ENCODE data around the gene CAPN15.
"Not testable (repeated sequence)": the region's sequence is repeated elsewhere in the genome, so short reads cannot be mapped to it uniquely, and the experiment has no call there.

CAPN15 gene

GRCh38 chr16:507527-507926, 20.0 kb upstream of the CAPN15 start:
- not testable (repeated sequence) for DNase-seq

GRCh38 chr16:507996-508395, 19.5 kb upstream of the CAPN15 start:
- DNase-seq = no peak

- no peak for DNase-seq
These were observed 18.4 kb upstream of the CAPN15 start for GRCh38 chr16:508884-509736.

- DNase-seq = no peak
These were observed 17.3 kb upstream of the CAPN15 start for GRCh38 chr16:510066-510825.

GRCh38 chr16:512802-513201, 14.7 kb upstream of the CAPN15 start:
- no peak for DNase-seq

- no peak for DNase-seq
These were observed 13.6 kb upstream of the CAPN15 start for GRCh38 chr16:513950-514349.

GRCh38 chr16:515175-515938, 12.2 kb upstream of the CAPN15 start:
- DNase-seq = no peak

GRCh38 chr16:515939-516226, 11.6 kb upstream of the CAPN15 start:
- no peak for DNase-seq

- no peak for DNase-seq
These were observed 11.2 kb upstream of the CAPN15 start for GRCh38 chr16:516301-516700.

- DNase-seq = no peak
These were observed 8.7 kb upstream of the CAPN15 start for GRCh38 chr16:518858-519257.

- DNase-seq = no peak
These were observed 8.1 kb upstream of the CAPN15 start for GRCh38 chr16:519425-519824.

- DNase-seq = no peak
These were observed 7.4 kb upstream of the CAPN15 start for GRCh38 chr16:519841-520687.

- no peak for DNase-seq
These were observed 6.7 kb upstream of the CAPN15 start for GRCh38 chr16:520847-521246.

- DNase-seq = no peak
These were observed 5.9 kb upstream of the CAPN15 start for GRCh38 chr16:521381-522210.

GRCh38 chr16:522320-523096, 5.0 kb upstream of the CAPN15 start:
- no peak for DNase-seq

- DNase-seq = no peak
These were observed 4.3 kb upstream of the CAPN15 start for GRCh38 chr16:523097-523741.

GRCh38 chr16:524274-525040, 3.1 kb upstream of the CAPN15 start:
- no peak for DNase-seq

- no peak for DNase-seq
These were observed 2.4 kb upstream of the CAPN15 start for GRCh38 chr16:525123-525519.

- DNase-seq = peak; percentile 81
These were observed 1.9 kb upstream of the CAPN15 start for GRCh38 chr16:525520-526180.

Data from HCEC 1CT (cell line).